GM19468 (cell line): Measurements from ENCODE around the gene SOD3.

ENCODE experiments used
- ATAC-seq: cut with Tn5 transposase; IDR thresholded peaks from one replicate; pipeline ENCODE4 v1.9.1; 2021; ENCODE audit warnings: mild to moderate bottlenecking, moderate library complexity, moderate number of reproducible peaks; ENCODE audit not compliant: unreplicated experiment; ENCODE audit errors: extremely low read depth

Gene SOD3

GRCh38 chr4:24837781-24838180, 42.4 kb downstream of the SOD3 start:
- no peak for ATAC-seq

GRCh38 chr4:24840362-24840761, 45.0 kb downstream of the SOD3 start:
- no peak for ATAC-seq

- no peak for ATAC-seq
Observed at GRCh38 chr4:24840826-24841543, 45.6 kb downstream of the SOD3 start.

- ATAC-seq, result no peak
Observed at GRCh38 chr4:24842356-24842755, 47.0 kb downstream of the SOD3 start.

GRCh38 chr4:24843096-24843495, 47.7 kb downstream of the SOD3 start:
- no peak for ATAC-seq

GRCh38 chr4:24845132-24845531, 49.8 kb downstream of the SOD3 start:
- ATAC-seq, result no peak

- no peak for ATAC-seq
Observed at GRCh38 chr4:24845902-24846301, 50.5 kb downstream of the SOD3 start.

GRCh38 chr4:24846716-24847115, 51.3 kb downstream of the SOD3 start:
- ATAC-seq, result no peak

GRCh38 chr4:24849351-24849750, 54.0 kb downstream of the SOD3 start:
- no peak for ATAC-seq

GRCh38 chr4:24849756-24850155, 54.4 kb downstream of the SOD3 start:
- no peak for ATAC-seq
